Activated CD4-positive, alpha-beta T cell treated with anti-CD3 and anti-CD28 coated beads, Interleukin-2, amount 50 U/mL, for 16 hours (primary cell): ENCODE results near the gene DNAH1.

Experiments
- DNase-seq: peaks from one replicate; pipeline ENCODE4 v3.0.0-alpha.2; 2020

DNAH1 gene

GRCh38 chr3:52343946-52344600, 28.0 kb downstream of the DNAH1 start:
- no peak for DNase-seq

GRCh38 chr3:52345521-52346109, 29.5 kb downstream of the DNAH1 start:
- DNase-seq, result no peak

- DNase-seq, result no peak
Measured at GRCh38 chr3:52346623-52347530, 30.8 kb downstream of the DNAH1 start.

GRCh38 chr3:52347716-52348635, 31.9 kb downstream of the DNAH1 start:
- DNase-seq, result no peak

GRCh38 chr3:52349131-52349530, 33.0 kb downstream of the DNAH1 start:
- no peak for DNase-seq

GRCh38 chr3:52349611-52350395, 33.7 kb downstream of the DNAH1 start:
- DNase-seq, result no peak

GRCh38 chr3:52350416-52350815, 34.3 kb downstream of the DNAH1 start:
- no peak for DNase-seq

GRCh38 chr3:52350981-52351761, 35.1 kb downstream of the DNAH1 start:
- no peak for DNase-seq

GRCh38 chr3:52351762-52352368, 35.7 kb downstream of the DNAH1 start:
- no peak for DNase-seq

- no peak for DNase-seq
Measured at GRCh38 chr3:52352566-52352965, 36.4 kb downstream of the DNAH1 start.

- no peak for DNase-seq
Measured at GRCh38 chr3:52353291-52353855, 37.3 kb downstream of the DNAH1 start.

GRCh38 chr3:52354676-52355075, 38.6 kb downstream of the DNAH1 start:
- no peak for DNase-seq

GRCh38 chr3:52355526-52355925, 39.4 kb downstream of the DNAH1 start:
- DNase-seq, result no peak

GRCh38 chr3:52356126-52356525, 40.0 kb downstream of the DNAH1 start:
- DNase-seq, result no peak

- no peak for DNase-seq
Measured at GRCh38 chr3:52357151-52358080, 41.3 kb downstream of the DNAH1 start.

- DNase-seq, result no peak
Measured at GRCh38 chr3:52358362-52358940, 42.3 kb downstream of the DNAH1 start.

GRCh38 chr3:52359116-52359855, 43.2 kb downstream of the DNAH1 start:
- DNase-seq, result no peak

GRCh38 chr3:52361011-52361410, 44.9 kb downstream of the DNAH1 start:
- no peak for DNase-seq
